MM.1S (cell line): Measurements from ENCODE around the gene SPEM3.

Source experiments
- DNase-seq: peaks from one replicate; pipeline ENCODE4 v3.0.0-alpha.2; 2015
- H2AFZ ChIP-seq: fragments of 300-600 bp; sonication (generic); 2 replicates; pipeline ENCODE4 v1.6.0; 2016; ENCODE audit warnings: antibody characterized with exemption, low read length
- H3F3A ChIP-seq: fragments of 300-600 bp; sonication (generic); 2 replicates; pipeline ENCODE4 v1.6.1; 2016; ENCODE audit warnings: mild to moderate bottlenecking, antibody characterized with exemption, low read length, moderate library complexity, mixed read lengths; ENCODE audit not compliant: insufficient read depth
- H3K27ac ChIP-seq: fragments of 300-600 bp; sonication (generic); 2 replicates; pipeline ENCODE4 v1.5.1; 2016; ENCODE audit warnings: mild to moderate bottlenecking, low read length
- H3K27me3 ChIP-seq: fragments of 300-600 bp; sonication (generic); replicated peaks from 2 replicates; pipeline ENCODE4 v1.6.0; 2016; ENCODE audit warnings: low read length; ENCODE audit not compliant: insufficient read depth
- H3K36me3 ChIP-seq: fragments of 300-600 bp; sonication (generic); replicated peaks from 2 replicates; pipeline ENCODE4 v1.6.1; 2016; ENCODE audit warnings: mild to moderate bottlenecking, low read length, mixed read lengths; ENCODE audit not compliant: insufficient read depth
- H3K4me1 ChIP-seq: fragments of 300-600 bp; sonication (generic); 2 replicates; pipeline ENCODE4 v1.6.1; 2016; ENCODE audit warnings: low read length, mixed read lengths
- H3K4me2 ChIP-seq: fragments of 300-600 bp; sonication (generic); 2 replicates; pipeline ENCODE4 v1.6.0; 2016; ENCODE audit warnings: low read depth, low read length
- H3K4me3 ChIP-seq: fragments of 300-600 bp; sonication (generic); 2 replicates; pipeline ENCODE4 v1.5.1; 2016; ENCODE audit warnings: low read length, mixed read lengths
- H3K79me2 ChIP-seq: fragments of 300-600 bp; sonication (generic); 2 replicates; pipeline ENCODE4 v1.6.1; 2016; ENCODE audit warnings: mixed run types, low read length, mixed read lengths
- H3K9ac ChIP-seq: fragments of 300-600 bp; sonication (generic); 2 replicates; pipeline ENCODE4 v1.6.1; 2016; ENCODE audit warnings: low read length, mixed read lengths
- H3K9me2 ChIP-seq: fragments of 300-600 bp; sonication (generic); replicated peaks from 2 replicates; pipeline ENCODE4 v1.6.1; 2016; ENCODE audit warnings: mild to moderate bottlenecking, low read length, mixed read lengths; ENCODE audit not compliant: insufficient read depth
- H3K9me3 ChIP-seq: fragments of 300-600 bp; sonication (generic); replicated peaks from 2 replicates; pipeline ENCODE4 v1.6.1; 2016; ENCODE audit warnings: mild to moderate bottlenecking, low read length, mixed read lengths; ENCODE audit not compliant: insufficient read depth
- H4K20me1 ChIP-seq: fragments of 300-600 bp; sonication (generic); 2 replicates; pipeline ENCODE4 v1.6.1; 2016; ENCODE audit warnings: mild to moderate bottlenecking, low read length, moderate library complexity, mixed read lengths; ENCODE audit not compliant: insufficient read depth
- CTCF ChIP-seq: fragments of 300-600 bp; sonication (generic); IDR thresholded peaks from 2 replicates; pipeline ENCODE4 v1.5.1; 2016; ENCODE audit warnings: antibody characterized with exemption, low read length, mixed read lengths
- EZH2 ChIP-seq: fragments of 300-600 bp; sonication (generic); optimal IDR thresholded peaks from 2 replicates; pipeline ENCODE3; 2017; ENCODE audit warnings: low read depth, mild to moderate bottlenecking, antibody characterized with exemption, low read length, mixed read lengths
- EZH2phosphoT487 ChIP-seq: fragments of 300-600 bp; sonication (generic); IDR thresholded peaks from 2 replicates; pipeline ENCODE4 v1.6.1; 2018; ENCODE audit warnings: antibody characterized with exemption, low read length

The SPEM3 gene

GRCh38 chr17:7383742-7384488 is 44.7 kb upstream of the SPEM3 start:
- Histone ChIP-seq H3K36me3 (no peaks in the 10 kb centered on the region), H3K4me3 (peak overlapping the region; percentile 63), H3K4me1 (peaks cover 4% of the 10 kb centered on the region; the same call in 1 of the 2 replicates), H3K27me3 (peaks cover 46% of the 10 kb centered on the region), H2AFZ (peak overlapping the region; percentile 87), H3K9me3 (no peaks in the 10 kb centered on the region), H4K20me1 (no peaks in the 10 kb centered on the region), H3K4me2 (peak overlapping the region; percentile 83), H3F3A (no peaks in the 10 kb centered on the region), H3K9me2 (no peaks in the 10 kb centered on the region), H3K9ac (peak overlapping the region; percentile 47; the same call in 1 of the 2 replicates), H3K27ac (no peak overlapping the region), H3K79me2 (no peaks in the 10 kb centered on the region)
- peak; percentile 66 for DNase-seq
- TF ChIP-seq CTCF = no peak
- no peak for TF ChIP-seq EZH2
- no peak for TF ChIP-seq EZH2phosphoT487

GRCh38 chr17:7384489-7385081 is 44.1 kb upstream of the SPEM3 start:
- H3K79me2 ChIP-seq = no peaks in the 10 kb centered on the region
- TF ChIP-seq CTCF = no peak
- TF ChIP-seq EZH2phosphoT487 = no peak
- TF ChIP-seq EZH2 = no peak
- H3F3A ChIP-seq = no peaks in the 10 kb centered on the region
- no peaks in the 10 kb centered on the region for H4K20me1 ChIP-seq
- H3K4me1 ChIP-seq = peaks cover 4% of the 10 kb centered on the region; the same call in 1 of the 2 replicates
- no peaks in the 10 kb centered on the region for H3K9me3 ChIP-seq
- H2AFZ ChIP-seq = peak overlapping the region; percentile 87
- H3K9ac ChIP-seq = peak overlapping the region; percentile 47; the same call in 1 of the 2 replicates
- no peaks in the 10 kb centered on the region for H3K36me3 ChIP-seq
- peak overlapping the region; percentile 83 for H3K4me2 ChIP-seq
- peak overlapping the region; percentile 63 for H3K4me3 ChIP-seq
- no peak for DNase-seq
- no peaks in the 10 kb centered on the region for H3K9me2 ChIP-seq
- peaks cover 39% of the 10 kb centered on the region for H3K27me3 ChIP-seq
- H3K27ac ChIP-seq = no peak overlapping the region

- H3K4me2 ChIP-seq = no peak overlapping the region
- H3F3A ChIP-seq = no peaks in the 10 kb centered on the region
- H3K9ac ChIP-seq = no peak overlapping the region
- H3K9me2 ChIP-seq = no peaks in the 10 kb centered on the region
- H3K27me3 ChIP-seq = no peaks in the 10 kb centered on the region; the same call in 1 of the 2 replicates
- H3K4me1 ChIP-seq = no peaks in the 10 kb centered on the region
- no peaks in the 10 kb centered on the region for H3K9me3 ChIP-seq
- no peaks in the 10 kb centered on the region for H4K20me1 ChIP-seq
- H3K36me3 ChIP-seq = no peaks in the 10 kb centered on the region
- DNase-seq = no peak
- H3K79me2 ChIP-seq = no peaks in the 10 kb centered on the region
- no peak overlapping the region for H3K27ac ChIP-seq
- TF ChIP-seq EZH2phosphoT487 (no peak), EZH2 (no peak), CTCF (no peak)
- no peak overlapping the region for H3K4me3 ChIP-seq
- H2AFZ ChIP-seq = no peak overlapping the region
Observed at GRCh38 chr17:7388856-7389255, 39.8 kb upstream of the SPEM3 start.
